ENCODE measurements around the gene PHC2. TPM values are rescaled to one million over a fixed set of nuclear protein-coding genes. Genes with fewer than 3 reads are reported as not detected.

Gene PHC2
- total RNA-seq, 1 donor from 2014 or later: 99.5 TPM

DNA sequence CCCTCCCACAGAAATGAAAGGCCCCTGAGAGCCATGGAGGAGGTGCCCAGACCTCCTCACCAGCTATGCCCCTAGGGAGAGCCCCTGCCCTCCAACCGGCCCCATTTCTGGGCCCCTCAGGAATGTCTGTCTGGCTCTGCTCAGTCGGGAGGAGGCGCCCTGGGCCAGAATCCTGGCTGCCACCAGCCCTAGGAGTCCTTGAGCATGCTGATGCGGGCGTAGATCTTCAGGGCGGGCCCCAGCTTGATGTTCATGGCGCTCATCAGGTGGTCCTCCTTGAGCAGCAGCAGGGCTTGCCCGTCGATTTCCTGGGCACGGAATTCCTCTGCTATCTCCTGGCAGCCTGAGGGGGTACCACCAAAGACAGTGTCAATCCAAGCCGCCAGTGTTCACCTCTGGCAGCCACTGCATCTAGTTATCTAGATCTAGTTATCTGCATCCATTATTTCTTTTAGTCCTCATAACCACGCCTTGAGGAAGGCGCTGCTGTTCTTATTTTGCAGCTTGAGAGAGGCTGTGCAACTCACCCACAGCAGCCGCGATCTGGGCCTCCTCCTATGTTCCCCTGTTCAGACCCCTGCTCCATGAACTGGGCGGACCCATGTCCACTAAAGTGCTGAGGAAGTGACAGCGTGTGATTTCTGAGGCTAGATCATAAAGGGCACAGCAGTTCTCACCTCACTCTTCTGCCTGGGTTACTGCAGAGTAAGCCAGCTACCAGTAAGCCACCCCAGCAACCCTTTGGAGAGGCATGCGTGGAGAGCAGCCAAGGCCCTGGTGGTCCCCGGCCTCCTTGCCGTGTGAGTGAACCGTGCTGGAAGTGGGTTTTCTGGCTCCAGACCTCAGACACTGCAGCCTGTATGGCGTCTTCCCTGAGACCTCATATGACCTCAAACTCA is 106.0 kb downstream of the PHC2 start:
- H3K4me3 Mint-ChIP-seq: no peak overlapping the region
- TF ChIP-seq, protein P1, sequence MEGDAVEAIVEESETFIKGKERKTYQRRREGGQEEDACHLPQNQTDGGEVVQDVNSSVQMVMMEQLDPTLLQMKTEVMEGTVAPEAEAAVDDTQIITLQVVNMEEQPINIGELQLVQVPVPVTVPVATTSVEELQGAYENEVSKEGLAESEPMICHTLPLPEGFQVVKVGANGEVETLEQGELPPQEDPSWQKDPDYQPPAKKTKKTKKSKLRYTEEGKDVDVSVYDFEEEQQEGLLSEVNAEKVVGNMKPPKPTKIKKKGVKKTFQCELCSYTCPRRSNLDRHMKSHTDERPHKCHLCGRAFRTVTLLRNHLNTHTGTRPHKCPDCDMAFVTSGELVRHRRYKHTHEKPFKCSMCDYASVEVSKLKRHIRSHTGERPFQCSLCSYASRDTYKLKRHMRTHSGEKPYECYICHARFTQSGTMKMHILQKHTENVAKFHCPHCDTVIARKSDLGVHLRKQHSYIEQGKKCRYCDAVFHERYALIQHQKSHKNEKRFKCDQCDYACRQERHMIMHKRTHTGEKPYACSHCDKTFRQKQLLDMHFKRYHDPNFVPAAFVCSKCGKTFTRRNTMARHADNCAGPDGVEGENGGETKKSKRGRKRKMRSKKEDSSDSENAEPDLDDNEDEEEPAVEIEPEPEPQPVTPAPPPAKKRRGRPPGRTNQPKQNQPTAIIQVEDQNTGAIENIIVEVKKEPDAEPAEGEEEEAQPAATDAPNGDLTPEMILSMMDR (IDR thresholded peaks at IDR 0.05; ENCODE audit: unreplicated experiment): no peak
- peaks cover 35% of the 10 kb centered on the region for H3K36me3 Mint-ChIP-seq
- no peaks in the 10 kb centered on the region for H3K27me3 Mint-ChIP-seq (ENCODE audit: low read depth)
- no peaks in the 10 kb centered on the region for H3K9me3 Mint-ChIP-seq
- DNase-seq (ENCODE audit: low spot score in 2 of 2, unreplicated experiment in 2 of 2): no peak
- peak overlapping the region; percentile 47 for H3K27ac Mint-ChIP-seq
- peaks cover 4% of the 10 kb centered on the region for H3K4me1 Mint-ChIP-seq

DNA sequence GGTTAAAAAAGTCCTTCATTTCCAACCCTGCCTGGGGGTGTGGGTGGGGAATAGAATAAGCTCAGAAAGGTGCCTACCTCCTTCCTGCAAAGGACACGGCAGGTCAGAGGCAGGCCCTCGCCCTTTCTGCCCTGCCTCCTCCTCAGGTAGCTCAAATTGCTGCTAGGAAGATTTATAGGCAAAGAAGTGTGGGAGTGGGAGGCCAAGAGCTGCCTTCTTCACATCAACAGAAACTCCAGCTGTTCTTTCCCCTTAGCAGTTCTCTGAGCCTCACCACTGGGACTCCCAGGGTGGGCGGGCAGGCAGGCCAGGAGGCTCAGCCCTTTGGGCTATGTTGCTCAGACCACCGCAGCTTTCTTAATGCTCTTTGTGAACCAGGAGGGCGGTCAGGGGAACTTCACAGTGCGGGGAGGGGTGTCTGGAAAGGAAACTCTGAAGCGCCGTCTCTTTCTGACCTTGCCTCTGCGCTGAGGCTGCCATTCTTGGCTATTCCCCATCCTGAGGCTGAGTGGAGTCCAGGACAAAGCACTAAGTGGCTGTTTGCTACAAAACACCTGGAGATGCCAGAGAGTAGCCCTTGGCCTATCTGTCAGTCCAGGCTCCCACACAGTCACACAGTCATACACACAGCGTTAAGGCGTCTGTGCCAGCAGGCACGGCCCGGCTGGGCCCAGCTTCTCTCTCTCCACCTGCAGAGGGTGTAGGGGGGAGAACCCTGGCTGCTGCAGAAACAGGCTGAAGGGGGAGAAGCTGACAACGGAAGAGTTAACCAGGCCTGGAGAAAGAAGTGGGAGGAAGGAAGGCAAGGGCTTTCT is 107.0 kb downstream of the PHC2 start:
- H3K27ac Mint-ChIP-seq: peak overlapping the region; percentile 59
- peaks cover 27% of the 10 kb centered on the region for H3K36me3 Mint-ChIP-seq
- no peak for DNase-seq (ENCODE audit: low spot score in 2 of 2, unreplicated experiment in 2 of 2)
- H3K27me3 Mint-ChIP-seq (ENCODE audit: low read depth): no peaks in the 10 kb centered on the region
- peaks cover 4% of the 10 kb centered on the region for H3K4me1 Mint-ChIP-seq
- no peaks in the 10 kb centered on the region for H3K9me3 Mint-ChIP-seq
- no peak overlapping the region for H3K4me3 Mint-ChIP-seq
- TF ChIP-seq, protein P1 (IDR thresholded peaks at IDR 0.05; ENCODE audit: unreplicated experiment): no peak

DNA sequence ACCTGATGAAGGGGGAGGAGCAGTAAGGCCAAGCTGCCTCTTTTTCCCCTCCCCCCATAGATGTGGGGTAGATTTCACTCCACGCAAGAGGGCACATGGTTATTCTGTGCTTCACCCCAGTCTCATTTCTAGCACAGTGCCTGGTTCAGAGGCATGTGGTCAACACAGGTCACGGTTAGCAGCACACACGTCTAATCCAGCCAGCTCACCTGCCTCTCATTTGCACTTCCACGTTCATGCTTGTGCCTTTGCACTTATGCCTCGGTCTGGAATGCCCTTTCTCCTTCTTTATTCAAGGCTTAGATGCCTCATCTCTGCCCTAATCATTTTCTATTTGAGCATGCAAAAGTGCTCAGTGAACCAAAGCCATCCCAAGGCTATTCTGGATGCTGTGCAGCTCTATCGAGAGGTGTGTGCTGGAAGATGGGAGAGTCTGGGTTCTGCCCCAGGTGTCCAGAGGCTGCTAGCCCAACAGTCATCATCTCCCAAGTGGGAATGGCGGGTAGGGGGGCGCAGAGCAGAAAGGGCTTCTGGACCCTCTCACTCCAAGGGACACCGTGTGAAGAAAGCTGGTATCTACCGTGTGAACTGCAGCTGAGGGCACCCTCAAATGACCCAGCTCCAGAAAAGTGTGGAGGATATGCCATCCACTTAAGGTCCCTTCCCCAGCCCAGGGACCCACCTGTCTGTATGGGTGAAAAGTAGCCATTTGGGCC is 107.9 kb downstream of the PHC2 start:
- peaks cover 20% of the 10 kb centered on the region for H3K36me3 Mint-ChIP-seq
- H3K9me3 Mint-ChIP-seq: no peaks in the 10 kb centered on the region
- peaks cover 2% of the 10 kb centered on the region for H3K4me1 Mint-ChIP-seq
- peak overlapping the region; percentile 59 for H3K27ac Mint-ChIP-seq
- H3K27me3 Mint-ChIP-seq (ENCODE audit: low read depth): no peaks in the 10 kb centered on the region
- no peak overlapping the region for H3K4me3 Mint-ChIP-seq
- DNase-seq (ENCODE audit: low spot score in 2 of 2, unreplicated experiment in 2 of 2): no peak
- TF ChIP-seq, protein P1 (IDR thresholded peaks at IDR 0.05; ENCODE audit: unreplicated experiment): no peak

DNA sequence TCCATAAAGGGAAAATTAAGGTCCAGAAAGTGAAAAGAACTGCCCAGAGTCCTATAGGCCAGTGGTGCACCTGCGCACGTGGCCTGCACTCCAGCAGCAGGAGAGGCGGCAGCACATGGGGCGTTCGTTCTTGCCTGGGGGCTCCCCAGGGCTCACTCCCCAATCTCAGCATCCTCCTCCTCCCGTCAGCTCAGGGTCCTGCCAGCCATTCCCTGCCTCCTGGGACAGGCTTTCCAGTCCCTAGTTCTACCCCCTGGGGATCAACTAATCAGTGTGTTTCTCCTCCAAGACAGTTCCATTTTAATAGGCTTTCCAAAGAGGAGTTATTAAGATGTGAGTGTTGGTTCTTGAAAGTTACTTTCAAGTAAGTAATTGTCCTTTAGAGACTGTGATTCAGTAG is 108.8 kb downstream of the PHC2 start:
- H3K27ac Mint-ChIP-seq: peak overlapping the region; percentile 69
- H3K36me3 Mint-ChIP-seq: peaks cover 20% of the 10 kb centered on the region
- H3K4me1 Mint-ChIP-seq: peaks cover 2% of the 10 kb centered on the region
- no peaks in the 10 kb centered on the region for H3K27me3 Mint-ChIP-seq (ENCODE audit: low read depth)
- DNase-seq (ENCODE audit: low spot score in 2 of 2, unreplicated experiment in 2 of 2): no peak
- TF ChIP-seq, protein P1 (IDR thresholded peaks at IDR 0.05; ENCODE audit: unreplicated experiment): no peak
- no peaks in the 10 kb centered on the region for H3K9me3 Mint-ChIP-seq
- H3K4me3 Mint-ChIP-seq: no peak overlapping the region

DNA sequence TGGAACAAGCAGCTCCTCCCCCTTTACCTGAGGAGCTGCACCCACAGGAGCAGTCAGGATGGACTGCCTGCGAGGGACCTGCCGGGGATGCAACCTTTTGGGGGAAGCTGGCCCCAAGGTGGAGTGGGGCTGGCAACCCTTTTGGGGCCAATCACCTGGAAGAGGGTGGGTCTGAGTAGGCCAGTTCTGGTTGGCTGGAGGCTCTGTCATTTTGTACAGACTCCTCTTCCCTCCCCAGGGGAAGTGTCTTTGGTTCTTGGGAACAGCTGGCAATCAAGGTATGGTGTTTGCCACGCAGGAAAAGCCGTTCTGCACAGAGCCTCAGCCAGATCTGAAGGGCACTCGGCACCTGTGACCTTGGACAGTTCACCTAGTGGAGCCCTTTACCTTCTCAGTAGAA is 109.7 kb downstream of the PHC2 start:
- H3K4me1 Mint-ChIP-seq: peaks cover 2% of the 10 kb centered on the region
- no peak for DNase-seq (ENCODE audit: low spot score in 2 of 2, unreplicated experiment in 2 of 2)
- no peak overlapping the region for H3K27ac Mint-ChIP-seq
- no peaks in the 10 kb centered on the region for H3K9me3 Mint-ChIP-seq
- TF ChIP-seq, protein P1 (IDR thresholded peaks at IDR 0.05; ENCODE audit: unreplicated experiment): no peak
- no peak overlapping the region for H3K4me3 Mint-ChIP-seq
- H3K27me3 Mint-ChIP-seq (ENCODE audit: low read depth): no peaks in the 10 kb centered on the region
- peaks cover 20% of the 10 kb centered on the region for H3K36me3 Mint-ChIP-seq

Measured in mesothelial cell of epicardium (in vitro differentiated cells).